Kidney epithelial cell (primary cell): ENCODE measurements around the gene C1GALT1. TPM values are rescaled to one million over a fixed set of nuclear protein-coding genes. Genes with fewer than 3 reads are reported as not detected.

Source experiments
- DNase-seq: peaks from one replicate; pipeline ENCODE4 v3.0.0-alpha.2; 2010; ENCODE audit warnings: low read depth
- H3K27me3 ChIP-seq: 2 replicates; pipeline ENCODE4 v1.6.0; 2011; ENCODE audit warnings: low read length; ENCODE audit not compliant: control insufficient read depth, insufficient read depth
- H3K36me3 ChIP-seq: 2 replicates; pipeline ENCODE4 v1.5.1; 2011; ENCODE audit warnings: low read length; ENCODE audit not compliant: control insufficient read depth, insufficient read depth
- H3K4me3 ChIP-seq: 2 replicates; pipeline ENCODE4 v1.5.1; 2011; ENCODE audit warnings: low read depth, mild to moderate bottlenecking, control low read depth, low read length
- total RNA-seq: library from RNA; depleted of rRNA; stranded (reverse); fragments of >200 nt; gene quantifications from 2 replicates; pipeline ENCODE4 v1.2.3, GENCODE V29; 2015
- TF ChIP-seq, protein P1 (sequence below): IDR thresholded peaks from 2 replicates; pipeline ENCODE4 v1.5.1; 2011; ENCODE audit warnings: mild to moderate bottlenecking, moderate library complexity, low read length, control low read depth, inconsistent platforms; ENCODE audit not compliant: insufficient read depth, poor library complexity, severe bottlenecking

C1GALT1 gene
- total RNA-seq, 1 donor from 2014 or later, result 102 TPM

GRCh38 chr7:7181519-7182155 lies 707 bp upstream of the C1GALT1 start:
- no peak for DNase-seq
- H3K27me3 ChIP-seq, result no peaks in the 10 kb centered on the region
- no peaks in the 10 kb centered on the region for H3K36me3 ChIP-seq
- TF ChIP-seq, protein P1, sequence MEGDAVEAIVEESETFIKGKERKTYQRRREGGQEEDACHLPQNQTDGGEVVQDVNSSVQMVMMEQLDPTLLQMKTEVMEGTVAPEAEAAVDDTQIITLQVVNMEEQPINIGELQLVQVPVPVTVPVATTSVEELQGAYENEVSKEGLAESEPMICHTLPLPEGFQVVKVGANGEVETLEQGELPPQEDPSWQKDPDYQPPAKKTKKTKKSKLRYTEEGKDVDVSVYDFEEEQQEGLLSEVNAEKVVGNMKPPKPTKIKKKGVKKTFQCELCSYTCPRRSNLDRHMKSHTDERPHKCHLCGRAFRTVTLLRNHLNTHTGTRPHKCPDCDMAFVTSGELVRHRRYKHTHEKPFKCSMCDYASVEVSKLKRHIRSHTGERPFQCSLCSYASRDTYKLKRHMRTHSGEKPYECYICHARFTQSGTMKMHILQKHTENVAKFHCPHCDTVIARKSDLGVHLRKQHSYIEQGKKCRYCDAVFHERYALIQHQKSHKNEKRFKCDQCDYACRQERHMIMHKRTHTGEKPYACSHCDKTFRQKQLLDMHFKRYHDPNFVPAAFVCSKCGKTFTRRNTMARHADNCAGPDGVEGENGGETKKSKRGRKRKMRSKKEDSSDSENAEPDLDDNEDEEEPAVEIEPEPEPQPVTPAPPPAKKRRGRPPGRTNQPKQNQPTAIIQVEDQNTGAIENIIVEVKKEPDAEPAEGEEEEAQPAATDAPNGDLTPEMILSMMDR, result peak; percentile 12
- H3K4me3 ChIP-seq, result peak overlapping the region; percentile 55

DNA sequence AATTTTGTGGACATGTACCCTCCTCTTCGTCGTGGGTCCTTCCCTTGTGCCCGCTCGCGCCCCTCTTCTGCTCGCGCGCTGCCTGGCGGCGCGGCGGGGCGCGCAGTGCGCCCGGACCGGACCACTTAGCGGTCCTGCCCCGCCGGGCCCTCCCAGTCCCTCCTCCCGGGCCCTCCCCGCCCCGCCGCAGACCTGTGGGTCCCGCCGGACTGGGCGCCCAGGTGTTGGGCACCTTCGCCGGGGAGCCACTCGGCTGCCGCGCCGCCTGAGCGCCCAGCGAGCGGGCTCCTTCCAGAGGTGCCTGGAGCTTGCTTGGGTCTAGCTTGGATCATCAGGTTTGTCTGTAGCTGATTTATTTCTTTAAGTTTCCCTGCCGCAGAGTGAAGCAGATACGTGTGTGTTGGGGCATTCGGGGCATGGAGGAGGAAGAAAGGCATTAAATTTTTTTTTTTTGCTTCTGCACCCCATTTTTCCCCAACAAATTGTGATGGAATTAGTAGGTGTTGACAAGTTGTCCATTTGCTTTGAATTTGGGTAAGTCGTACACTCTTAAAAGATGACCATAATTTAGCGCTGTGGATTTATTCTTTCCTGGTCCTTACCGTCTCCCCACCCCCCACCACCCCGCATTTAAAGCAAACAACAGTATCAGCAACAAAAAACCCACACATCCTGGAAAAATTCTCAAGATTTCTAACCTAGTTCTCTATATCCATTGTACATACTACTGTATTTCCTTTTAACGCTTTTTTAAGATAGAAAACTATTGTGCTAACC lies 905 bp downstream of the C1GALT1 start:
- DNase-seq, result no peak
- Histone ChIP-seq H3K27me3 (no peaks in the 10 kb centered on the region), H3K4me3 (peak overlapping the region; percentile 69), H3K36me3 (no peaks in the 10 kb centered on the region)
- TF ChIP-seq, protein P1, result no peak

GRCh38 chr7:7183838-7184463 lies 1.6 kb downstream of the C1GALT1 start:
- DNase-seq, result no peak

DNA sequence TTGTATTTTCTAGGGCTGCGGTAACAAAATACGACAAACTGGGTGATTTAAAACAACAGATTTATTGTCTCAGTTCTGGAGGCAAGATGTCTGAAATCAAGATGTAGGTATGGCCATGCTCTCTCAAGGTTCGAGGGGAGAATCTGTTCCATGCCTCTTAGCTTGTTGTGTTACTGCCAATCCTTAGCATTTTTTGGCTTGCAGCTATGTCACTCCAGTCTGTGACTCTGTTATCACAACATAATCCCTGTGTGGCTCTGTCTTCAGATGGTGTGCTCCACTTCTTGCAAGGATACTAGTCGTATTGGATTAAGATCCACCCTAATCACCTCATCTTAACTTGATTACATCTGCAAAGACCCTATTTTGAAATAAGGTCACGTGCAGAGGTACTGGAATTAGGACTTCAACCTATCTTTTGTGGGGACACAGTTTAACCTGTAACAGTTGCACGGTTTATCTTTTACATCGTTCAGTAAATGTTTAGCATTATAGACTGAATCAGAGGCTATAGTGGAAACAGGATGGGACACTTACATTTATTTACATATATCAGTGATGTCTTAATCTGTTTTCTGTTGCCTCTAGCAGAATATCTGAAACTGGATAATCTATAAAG lies 3.1 kb downstream of the C1GALT1 start:
- TF ChIP-seq, protein P1, result no peak
- no peak for DNase-seq
- Histone ChIP-seq H3K27me3 (no peaks in the 10 kb centered on the region), H3K4me3 (no peak overlapping the region), H3K36me3 (no peaks in the 10 kb centered on the region)

More at GRCh38 chr7:7183838-7184463, 1.6 kb downstream of the C1GALT1 start:
- Histone ChIP-seq H3K4me3 (peak overlapping the region; percentile 69), H3K27me3 (no peaks in the 10 kb centered on the region), H3K36me3 (no peaks in the 10 kb centered on the region)
- TF ChIP-seq, protein P1, result no peak

- Histone ChIP-seq H3K4me3 (no peak overlapping the region), H3K36me3 (no peaks in the 10 kb centered on the region), H3K27me3 (no peaks in the 10 kb centered on the region)
- TF ChIP-seq, protein P1, result no peak
- DNase-seq, result no peak
Measured at GRCh38 chr7:7188091-7188490, 5.7 kb downstream of the C1GALT1 start.
